B cell (primary cell): ENCODE measurements around the gene KLC4. TPM values are rescaled to one million over a fixed set of nuclear protein-coding genes. Genes with fewer than 3 reads are reported as not detected.

Experiments used
- ATAC-seq: fragments of 200-7000 bp; cut with Tn5 transposase; one replicate; pipeline ENCODE4 v1.10.0; 2021; ENCODE audit warnings: low read depth, mild to moderate bottlenecking, moderate number of reproducible peaks, moderate library complexity
- CTCF ChIA-PET: fragments of 350-600 bp; sonication (Branson Sonifier 250); formaldehyde crosslinking; loops from one replicate; lab custom pipeline; 2021; ENCODE audit warnings: antibody characterized with exemption, inconsistent platforms; lab: Charles Lee
- POLR2A ChIA-PET: fragments of 350-600 bp; sonication (Branson Sonifier 250); formaldehyde crosslinking; loops from one replicate; lab custom pipeline; 2021; ENCODE audit warnings: antibody characterized with exemption; lab: Charles Lee
- DNase-seq: peaks from one replicate; pipeline ENCODE4 v3.0.0; 2013
- H2AFZ ChIP-seq: 2 replicates; pipeline ENCODE4 v1.6.1; 2012; ENCODE audit warnings: mild to moderate bottlenecking, low read depth, low read length; ENCODE audit not compliant: insufficient read depth, poor library complexity, severe bottlenecking
- H3K27ac ChIP-seq, 2 donors: 1 replicate in 1 of 2; 2 replicates in 1 of 2; pipeline ENCODE4 v1.5.1; 2012 to 2013; ENCODE audit warnings: low read length in 2 of 2, mild to moderate bottlenecking in 2 of 2, moderate library complexity in 1 of 2
- H3K27me3 ChIP-seq, 4 experiments: fragments of 200-600 bp in 1 of 4; sonication (generic) in 1 of 4; replicated peaks in 1 of 4; 1 replicate in 2 of 4; 2 replicates in 2 of 4; pipeline versions ENCODE4 v1.6.1 to v1.7.0; 2013 to 2016; ENCODE audit warnings: low read length in 3 of 4, mild to moderate bottlenecking in 2 of 4, mixed read lengths in 1 of 4, moderate library complexity in 1 of 4; ENCODE audit not compliant: insufficient read depth in 4 of 4, control insufficient read depth in 3 of 4; ENCODE audit errors: control extremely low read depth in 1 of 4
- H3K36me3 ChIP-seq, 2 experiments: replicated peaks in 1 of 2; 1 replicate in 1 of 2; 2 replicates in 1 of 2; pipeline versions ENCODE4 v1.6.1 to v1.7.1; 2013; ENCODE audit warnings: low read length in 1 of 2; ENCODE audit not compliant: insufficient read depth in 2 of 2, control insufficient read depth in 1 of 2; ENCODE audit errors: control extremely low read depth in 1 of 2, extremely low read depth in 1 of 2
- H3K4me1 ChIP-seq, 2 donors: fragments of 200-600 bp in 1 of 2; sonication (generic) in 1 of 2; 1 replicate in 1 of 2; 2 replicates in 1 of 2; pipeline versions ENCODE4 v1.5.1 to v1.6.1; 2013 to 2017; ENCODE audit warnings: low read length in 2 of 2; ENCODE audit not compliant: control insufficient read depth in 2 of 2, insufficient read depth in 2 of 2
- H3K4me2 ChIP-seq: replicated peaks from 2 replicates; pipeline ENCODE3; 2012; ENCODE audit warnings: mild to moderate bottlenecking, low read depth, low read length; ENCODE audit not compliant: poor library complexity, severe bottlenecking
- H3K4me3 ChIP-seq, 5 experiments: fragments of 200-600 bp in 1 of 5; sonication (generic) in 1 of 5; 1 replicate in 3 of 5; 2 replicates in 2 of 5; pipeline versions ENCODE4 v1.5.1 to v1.7.0; 2011 to 2016; ENCODE audit warnings: low read length in 4 of 5, mild to moderate bottlenecking in 4 of 5, low read depth in 2 of 5, control low read depth in 1 of 5, moderate library complexity in 1 of 5; ENCODE audit not compliant: insufficient read depth in 1 of 5; ENCODE audit errors: control extremely low read depth in 1 of 5, extremely low read depth in 1 of 5
- H3K79me2 ChIP-seq: fragments of 200-600 bp; sonication (generic); one replicate; pipeline ENCODE4 v1.6.0; 2016; ENCODE audit warnings: low read length; ENCODE audit not compliant: control insufficient read depth, insufficient read depth
- H3K9ac ChIP-seq: fragments of 200-600 bp; sonication (generic); 2 replicates; pipeline ENCODE4 v1.6.1; 2017; ENCODE audit warnings: mild to moderate bottlenecking, low read length, moderate library complexity
- H3K9me3 ChIP-seq, 3 donors: one replicate each; pipeline versions ENCODE4 v1.6.1 to v1.7.1; 2013; ENCODE audit warnings: low read length in 2 of 3; ENCODE audit not compliant: control insufficient read depth in 2 of 3, insufficient read depth in 1 of 3; ENCODE audit errors: control extremely low read depth in 1 of 3
- H4K20me1 ChIP-seq: 2 replicates; pipeline ENCODE4 v1.6.0; 2012; ENCODE audit warnings: mild to moderate bottlenecking, low read length; ENCODE audit not compliant: insufficient read depth, control insufficient read depth, poor library complexity, severe bottlenecking
- H3K27ac Mint-ChIP-seq: one replicate; pipeline ENCODE4 v1.8.0; 2021; ENCODE audit warnings: mixed read lengths
- H3K27me3 Mint-ChIP-seq: one replicate; pipeline ENCODE4 v1.8.0; 2021; ENCODE audit warnings: mixed read lengths
- H3K4me1 Mint-ChIP-seq: one replicate; pipeline ENCODE4 v1.8.0; 2021; ENCODE audit warnings: mixed read lengths
- H3K4me3 Mint-ChIP-seq: one replicate; pipeline ENCODE4 v1.8.0; 2021; ENCODE audit warnings: mixed read lengths
- H3K9me3 Mint-ChIP-seq: one replicate; pipeline ENCODE4 v1.8.0; 2022; ENCODE audit warnings: mixed read lengths; ENCODE audit not compliant: insufficient read depth
- EZH2 ChIP-seq: IDR thresholded peaks from 2 replicates; pipeline ENCODE4 v1.6.1; 2012; ENCODE audit warnings: borderline replicate concordance, low read depth, mild to moderate bottlenecking, moderate library complexity, low read length; ENCODE audit not compliant: insufficient read depth, poor library complexity, severe bottlenecking
- WGBS: methylation state at CpG from one replicate; pipeline ENCODE4 v1.1.5; 2013; ENCODE audit warnings: missing lambda C conversion rate; ENCODE audit not compliant: insufficient coverage; 5-methylcytosine and 5-hydroxymethylcytosine counted together
- intact Hi-C: fragments of 100-400 bp; cut with micrococcal nuclease; formaldehyde crosslinking; loops from one replicate; pipeline ENCODE4 v1.10.0; 2022
- polyA plus RNA-seq: library from polyadenylated mRNA; depleted of rRNA; stranded (reverse); fragments of >200 nt; gene quantifications from 2 replicates; pipeline ENCODE4 v1.2.3, GENCODE V29; 2012
- total RNA-seq, 2 donors: library from RNA; stranded (reverse); fragments of 120-200 nt in 1 of 2; gene quantifications; 1 replicate in 1 of 2; 2 replicates in 1 of 2; pipeline versions ENCODE4 v1.2.3 to v1.2.4, GENCODE V29; 2013 to 2022
- TF ChIP-seq, protein P1 (sequence below): fragments of 200-600 bp; IDR thresholded peaks from one replicate; pipeline ENCODE4 v1.8.0; 2022; ENCODE audit warnings: antibody characterized with exemption, mild to moderate bottlenecking

Gene KLC4
- total and polyA plus RNA-seq, 2 donors (not counting 1 experiment from before 2014, with no cell fraction given), result 30.6 to 52.7 TPM

DNA sequence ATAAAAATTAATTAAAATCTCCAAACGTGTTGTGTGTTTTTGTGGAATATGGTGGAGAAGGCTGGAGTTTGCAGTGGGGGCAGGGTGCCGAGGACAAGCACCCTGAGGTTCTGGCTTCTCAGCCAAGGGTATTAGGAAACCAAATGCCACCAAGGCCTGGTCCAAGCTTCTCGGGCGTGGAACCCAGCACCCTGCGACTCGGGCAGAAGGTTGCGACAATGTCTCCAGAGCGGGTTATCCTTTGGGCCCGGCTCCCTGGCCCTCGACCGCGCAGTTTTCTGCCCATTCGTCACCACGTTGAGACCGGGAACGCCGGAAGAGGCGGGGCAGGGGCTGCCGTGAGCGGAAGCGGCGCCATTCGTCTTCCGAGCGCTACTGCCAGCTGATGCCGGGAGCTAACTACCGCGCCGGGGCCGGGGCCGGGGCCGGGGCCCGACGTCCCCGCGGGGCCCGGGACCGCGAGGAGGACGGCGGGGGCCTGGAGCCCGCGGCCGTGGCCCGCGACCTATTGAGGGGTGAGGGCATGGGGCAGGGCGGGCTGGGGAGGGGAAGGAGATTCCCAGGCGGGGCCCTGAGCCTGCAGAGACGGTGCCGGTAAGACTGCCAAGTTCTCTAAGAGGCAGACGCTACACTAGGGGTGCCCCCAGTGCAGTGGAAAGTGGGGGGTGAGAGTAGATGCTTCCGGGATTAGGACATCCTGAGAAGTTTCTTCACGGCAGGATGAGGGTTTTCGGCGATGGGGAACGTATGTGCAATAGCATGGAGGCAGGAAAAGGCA is 38.0 kb upstream of the KLC4 start, which contains the start of gene RRP36:
Gene RRP36, plus strand, starts transcription at position 354 of the 778 bp plus-strand sequence. Its CDS starts 32 bp downstream, at position 386.
- no peaks in the 10 kb centered on the region for H3K9me3 Mint-ChIP-seq
- H3K27ac ChIP-seq, result peak within 1 kb of the TSS; percentile 25 to 72
- H3K79me2 ChIP-seq, result peaks cover 36% of the 10 kb centered on the region
- ChIA-PET POLR2A (interaction anchor here (0.7 to 2.0 kb wide), 10 partner anchors 12 to 275 kb away, joined by 3 to 12 read pairs (median 4); partner anchors contain the start of genes CNPY3, CUL7, CUL9 and PEX6), CTCF (interaction anchor here (0.8 to 1.2 kb wide), 3 partner anchors 11 to 121 kb away, joined by 3 to 6 read pairs (median 4); no protein-coding TSS in a partner anchor)
- no peaks in the 10 kb centered on the region for H3K27me3 ChIP-seq
- peak within 1 kb of the TSS; percentile 93 for H3K4me2 ChIP-seq
- peaks cover 3 to 50% of the 10 kb centered on the region in 2 experiments for H3K36me3 ChIP-seq
- peak within 1 kb of the TSS; percentile 82 for H3K27ac Mint-ChIP-seq
- WGBS, result 2% methylated on average over 51 of the region's 56 CpGs
- DNase-seq (peak; percentile 73), ATAC-seq (peak; percentile 92)
- peak within 1 kb of the TSS; percentile 80 for H3K9ac ChIP-seq
- TF ChIP-seq EZH2, result no peak
- TF ChIP-seq, protein P1, sequence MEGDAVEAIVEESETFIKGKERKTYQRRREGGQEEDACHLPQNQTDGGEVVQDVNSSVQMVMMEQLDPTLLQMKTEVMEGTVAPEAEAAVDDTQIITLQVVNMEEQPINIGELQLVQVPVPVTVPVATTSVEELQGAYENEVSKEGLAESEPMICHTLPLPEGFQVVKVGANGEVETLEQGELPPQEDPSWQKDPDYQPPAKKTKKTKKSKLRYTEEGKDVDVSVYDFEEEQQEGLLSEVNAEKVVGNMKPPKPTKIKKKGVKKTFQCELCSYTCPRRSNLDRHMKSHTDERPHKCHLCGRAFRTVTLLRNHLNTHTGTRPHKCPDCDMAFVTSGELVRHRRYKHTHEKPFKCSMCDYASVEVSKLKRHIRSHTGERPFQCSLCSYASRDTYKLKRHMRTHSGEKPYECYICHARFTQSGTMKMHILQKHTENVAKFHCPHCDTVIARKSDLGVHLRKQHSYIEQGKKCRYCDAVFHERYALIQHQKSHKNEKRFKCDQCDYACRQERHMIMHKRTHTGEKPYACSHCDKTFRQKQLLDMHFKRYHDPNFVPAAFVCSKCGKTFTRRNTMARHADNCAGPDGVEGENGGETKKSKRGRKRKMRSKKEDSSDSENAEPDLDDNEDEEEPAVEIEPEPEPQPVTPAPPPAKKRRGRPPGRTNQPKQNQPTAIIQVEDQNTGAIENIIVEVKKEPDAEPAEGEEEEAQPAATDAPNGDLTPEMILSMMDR, result no peak
- intact Hi-C loops, result loop anchor here (1.0 kb wide), 1 partner anchor 8 kb away; the partner anchor contains the start of gene MEA1
- H2AFZ ChIP-seq, result peak within 1 kb of the TSS; percentile 95
- H4K20me1 ChIP-seq, result peaks cover 33% of the 10 kb centered on the region
- H3K4me1 ChIP-seq, result peaks cover 3 to 25% of the 10 kb centered on the region in 2 donors
- no peaks in the 10 kb centered on the region for H3K9me3 ChIP-seq
- H3K27me3 Mint-ChIP-seq, result no peaks in the 10 kb centered on the region
- H3K4me3 Mint-ChIP-seq, result peak within 1 kb of the TSS; percentile 98
- peak within 1 kb of the TSS; percentile 77 to 99 (median 87) for H3K4me3 ChIP-seq
- peaks cover 27% of the 10 kb centered on the region for H3K4me1 Mint-ChIP-seq

- peaks cover 1 to 50% of the 10 kb centered on the region in 2 experiments for H3K36me3 ChIP-seq
- H3K4me3 ChIP-seq, result no peak overlapping the region
- Mint-ChIP-seq H3K27ac (no peak overlapping the region), H3K4me1 (peaks cover 22% of the 10 kb centered on the region), H3K27me3 (no peaks in the 10 kb centered on the region), H3K4me3 (peak overlapping the region; percentile 0), H3K9me3 (no peaks in the 10 kb centered on the region)
- peaks cover 15% of the 10 kb centered on the region for H4K20me1 ChIP-seq
- no peak overlapping the region for H3K9ac ChIP-seq
- no peak for TF ChIP-seq EZH2
- TF ChIP-seq, protein P1, result no peak
- H3K9me3 ChIP-seq, result no peaks in the 10 kb centered on the region
- CTCF ChIA-PET, result interaction anchor here (0.6 kb wide), 1 partner anchor 179 kb away, joined by 3 read pairs; no protein-coding TSS in a partner anchor
- H3K79me2 ChIP-seq, result peaks cover 20% of the 10 kb centered on the region
- POLR2A ChIA-PET, result interaction anchor here (0.9 kb wide), 1 partner anchor 10 kb away, joined by 4 read pairs; the partner anchor contains the start of gene KLHDC3
- no peak overlapping the region for H3K4me2 ChIP-seq
- peaks cover 3 to 25% of the 10 kb centered on the region in 2 donors for H3K4me1 ChIP-seq
- H3K27ac ChIP-seq, result no peak overlapping the region
- WGBS, result 91% methylated on average over 2 of the region's 2 CpGs
- no peak for DNase-seq
- intact Hi-C loops, result no loop called here
- no peaks in the 10 kb centered on the region for H3K27me3 ChIP-seq
- ATAC-seq, result no peak
- H2AFZ ChIP-seq, result no peak overlapping the region
Observed at GRCh38 chr6:43024436-43024835, 35.0 kb upstream of the KLC4 start.
